Smooth muscle cell (in vitro differentiated cells): Measurements from ENCODE around the gene TMEM18. TPM values are rescaled to one million over a fixed set of nuclear protein-coding genes. Genes with fewer than 3 reads are reported as not detected.

ENCODE experiments used
- DNase-seq: peaks from one replicate; lab custom pipeline; 2025; ENCODE audit not compliant: unreplicated experiment; lab: John Stamatoyannopoulos, UW
- H2AFZ ChIP-seq: fragments of 200-600 bp; sonication (generic); 2 replicates; pipeline ENCODE4 v1.6.0; 2016; ENCODE audit warnings: antibody characterized with exemption, low read depth, mild to moderate bottlenecking
- H3F3A ChIP-seq: fragments of 200-600 bp; sonication (generic); 2 replicates; pipeline ENCODE4 v1.6.0; 2017; ENCODE audit warnings: antibody characterized with exemption, low read depth
- H3K27ac ChIP-seq: fragments of 200-600 bp; sonication (generic); 2 replicates; pipeline ENCODE4 v1.5.1; 2016; ENCODE audit warnings: low read depth, mild to moderate bottlenecking
- H3K27me3 ChIP-seq: fragments of 200-600 bp; sonication (generic); 2 replicates; pipeline ENCODE4 v1.6.1; 2016; ENCODE audit warnings: low read depth, mild to moderate bottlenecking
- H3K36me3 ChIP-seq: fragments of 200-600 bp; sonication (generic); 2 replicates; pipeline ENCODE4 v1.5.1; 2016; ENCODE audit warnings: low read depth
- H3K4me1 ChIP-seq: fragments of 200-600 bp; sonication (generic); 2 replicates; pipeline ENCODE4 v1.5.1; 2016; ENCODE audit warnings: low read depth
- H3K4me2 ChIP-seq: fragments of 200-600 bp; sonication (generic); 2 replicates; pipeline ENCODE4 v1.6.0; 2016; ENCODE audit warnings: mild to moderate bottlenecking
- H3K4me3 ChIP-seq: fragments of 200-600 bp; sonication (generic); 2 replicates; pipeline ENCODE4 v1.5.1; 2016; ENCODE audit warnings: mild to moderate bottlenecking
- H3K79me2 ChIP-seq: fragments of 200-600 bp; sonication (generic); 2 replicates; pipeline ENCODE4 v1.6.0; 2016; ENCODE audit warnings: low read depth, mild to moderate bottlenecking
- H3K9ac ChIP-seq: fragments of 200-600 bp; sonication (generic); 2 replicates; pipeline ENCODE4 v1.6.0; 2016; ENCODE audit warnings: low read depth
- H3K9me3 ChIP-seq: fragments of 200-600 bp; sonication (generic); replicated peaks from 2 replicates; pipeline ENCODE4 v1.5.1; 2016; ENCODE audit warnings: low read depth
- H4K20me1 ChIP-seq: fragments of 200-600 bp; sonication (generic); 2 replicates; pipeline ENCODE4 v1.6.0; 2016; ENCODE audit warnings: low read depth
- WGBS: methylation state at CpG from one replicate; pipeline ENCODE4 v1.1.7; 2016; ENCODE audit warnings: low lambda C conversion rate; 5-methylcytosine and 5-hydroxymethylcytosine counted together
- polyA plus RNA-seq: library from polyadenylated mRNA; unstranded; fragments of >200 nt; fragmentation: Nextera tagmentation; extraction: Ambion mirVana; gene quantifications from 2 replicates; pipeline ENCODE4 v1.2.1, GENCODE V29; 2016
- total RNA-seq: library from RNA; depleted of rRNA; stranded (reverse); fragments of >200 nt; gene quantifications from 2 replicates; pipeline ENCODE4 v1.2.3, GENCODE V29; 2014
- TF ChIP-seq, protein P1 (sequence below): fragments of 200-600 bp; sonication (generic); IDR thresholded peaks from 2 replicates; pipeline ENCODE4 v1.5.1; 2017; ENCODE audit warnings: borderline replicate concordance, mild to moderate bottlenecking, antibody characterized with exemption; ENCODE audit not compliant: insufficient read depth, poor library complexity, severe bottlenecking

TMEM18 gene
- total and polyA plus RNA-seq, 2 experiments from 2014 or later: 18.3 to 29.1 TPM

GRCh38 chr2:639703-640102 lies 37.5 kb downstream of the TMEM18 start:
- Histone ChIP-seq H3K4me3 (no peak overlapping the region), H4K20me1 (no peaks in the 10 kb centered on the region), H3K36me3 (no peaks in the 10 kb centered on the region), H3K4me2 (no peak overlapping the region), H3F3A (no peaks in the 10 kb centered on the region), H3K9me3 (no peaks in the 10 kb centered on the region), H3K4me1 (no peaks in the 10 kb centered on the region), H3K79me2 (no peaks in the 10 kb centered on the region), H2AFZ (no peak overlapping the region), H3K27ac (no peak overlapping the region), H3K27me3 (no peaks in the 10 kb centered on the region), H3K9ac (no peak overlapping the region)
- 90% methylated on average over 6 of the region's 6 CpGs for WGBS
- no peak for DNase-seq
- TF ChIP-seq, protein P1, sequence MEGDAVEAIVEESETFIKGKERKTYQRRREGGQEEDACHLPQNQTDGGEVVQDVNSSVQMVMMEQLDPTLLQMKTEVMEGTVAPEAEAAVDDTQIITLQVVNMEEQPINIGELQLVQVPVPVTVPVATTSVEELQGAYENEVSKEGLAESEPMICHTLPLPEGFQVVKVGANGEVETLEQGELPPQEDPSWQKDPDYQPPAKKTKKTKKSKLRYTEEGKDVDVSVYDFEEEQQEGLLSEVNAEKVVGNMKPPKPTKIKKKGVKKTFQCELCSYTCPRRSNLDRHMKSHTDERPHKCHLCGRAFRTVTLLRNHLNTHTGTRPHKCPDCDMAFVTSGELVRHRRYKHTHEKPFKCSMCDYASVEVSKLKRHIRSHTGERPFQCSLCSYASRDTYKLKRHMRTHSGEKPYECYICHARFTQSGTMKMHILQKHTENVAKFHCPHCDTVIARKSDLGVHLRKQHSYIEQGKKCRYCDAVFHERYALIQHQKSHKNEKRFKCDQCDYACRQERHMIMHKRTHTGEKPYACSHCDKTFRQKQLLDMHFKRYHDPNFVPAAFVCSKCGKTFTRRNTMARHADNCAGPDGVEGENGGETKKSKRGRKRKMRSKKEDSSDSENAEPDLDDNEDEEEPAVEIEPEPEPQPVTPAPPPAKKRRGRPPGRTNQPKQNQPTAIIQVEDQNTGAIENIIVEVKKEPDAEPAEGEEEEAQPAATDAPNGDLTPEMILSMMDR: no peak

DNA sequence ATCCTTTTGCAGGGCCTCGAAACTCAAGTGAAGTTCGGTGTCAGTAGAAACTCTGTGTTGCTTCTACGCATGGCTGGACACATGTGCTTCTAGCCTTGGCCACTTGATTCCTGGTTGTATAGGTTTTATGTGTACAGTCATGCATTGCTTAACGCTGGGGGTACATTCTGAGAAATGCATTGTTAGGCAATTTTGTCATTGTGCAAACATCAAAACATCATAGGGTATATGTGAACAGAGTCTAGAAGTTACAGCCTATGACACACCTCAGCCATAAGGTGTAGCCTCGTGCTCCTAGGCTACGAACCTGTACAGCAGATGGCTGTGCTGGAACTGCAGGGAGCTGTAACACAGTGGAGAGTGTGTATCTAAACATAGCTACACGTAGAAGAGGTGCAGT lies 39.4 kb downstream of the TMEM18 start:
- no peaks in the 10 kb centered on the region for H3K36me3 ChIP-seq
- TF ChIP-seq, protein P1: no peak
- no peak overlapping the region for H3K9ac ChIP-seq
- H4K20me1 ChIP-seq: no peaks in the 10 kb centered on the region
- H2AFZ ChIP-seq: no peak overlapping the region
- no peaks in the 10 kb centered on the region for H3K4me1 ChIP-seq
- no peak overlapping the region for H3K4me3 ChIP-seq
- no peaks in the 10 kb centered on the region for H3F3A ChIP-seq
- DNase-seq: no peak
- no peaks in the 10 kb centered on the region for H3K9me3 ChIP-seq
- 72% methylated on average over 7 of the region's 7 CpGs for WGBS
- no peak overlapping the region for H3K27ac ChIP-seq
- no peak overlapping the region for H3K4me2 ChIP-seq
- H3K27me3 ChIP-seq: no peaks in the 10 kb centered on the region
- H3K79me2 ChIP-seq: no peaks in the 10 kb centered on the region

- 75% methylated on average over 16 of the region's 16 CpGs for WGBS
- Histone ChIP-seq H3K9me3 (no peaks in the 10 kb centered on the region), H3K4me1 (no peaks in the 10 kb centered on the region), H4K20me1 (no peaks in the 10 kb centered on the region), H3K9ac (no peak overlapping the region), H3K36me3 (no peaks in the 10 kb centered on the region), H2AFZ (peak overlapping the region; percentile 3), H3F3A (no peaks in the 10 kb centered on the region), H3K79me2 (no peaks in the 10 kb centered on the region), H3K27ac (no peak overlapping the region), H3K4me3 (no peak overlapping the region), H3K4me2 (no peak overlapping the region), H3K27me3 (no peaks in the 10 kb centered on the region)
- DNase-seq: no peak
- TF ChIP-seq, protein P1: no peak
Observed at GRCh38 chr2:637406-637776, 39.8 kb downstream of the TMEM18 start.

DNA sequence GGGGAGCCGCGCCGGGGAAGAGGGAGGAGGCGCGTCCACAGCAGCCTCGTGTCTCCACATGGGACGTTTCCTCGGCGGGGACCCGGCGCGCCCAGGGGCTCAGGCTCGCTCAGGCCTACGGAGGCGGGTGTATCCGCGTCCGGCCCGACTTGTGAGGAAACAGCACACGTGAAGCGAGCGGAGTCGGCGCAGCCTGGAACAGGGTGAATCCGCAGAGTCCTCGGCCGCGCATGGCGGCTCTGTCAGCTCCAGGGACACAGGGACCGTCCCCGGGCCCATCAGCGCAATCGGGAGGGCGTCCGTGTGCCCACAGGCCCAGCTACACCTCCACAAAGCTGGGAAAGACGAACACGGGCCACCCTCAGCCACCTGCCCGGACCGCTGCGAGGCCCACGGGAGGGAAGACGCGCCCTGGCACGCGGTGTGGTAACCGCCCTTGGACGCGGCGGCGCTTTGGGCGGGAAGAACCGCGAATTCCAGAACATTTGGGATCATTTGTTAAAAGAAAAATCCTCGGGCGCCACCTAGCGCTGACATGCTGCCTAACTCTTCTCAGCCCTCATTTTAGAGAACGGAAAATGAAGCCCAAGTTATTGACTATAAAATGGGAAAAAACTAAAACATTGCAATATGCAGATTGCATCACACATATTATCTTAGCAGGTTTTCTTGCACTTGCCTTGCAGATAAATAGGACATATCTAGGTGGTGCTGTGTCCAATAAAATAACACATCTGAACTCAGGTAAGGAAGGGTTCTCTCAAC lies 40.4 kb downstream of the TMEM18 start:
- no peaks in the 10 kb centered on the region for H3K4me1 ChIP-seq
- no peak overlapping the region for H3K27ac ChIP-seq
- no peaks in the 10 kb centered on the region for H4K20me1 ChIP-seq
- no peak overlapping the region for H3K4me3 ChIP-seq
- no peaks in the 10 kb centered on the region for H3K79me2 ChIP-seq
- no peaks in the 10 kb centered on the region for H3K9me3 ChIP-seq
- TF ChIP-seq, protein P1: peak; percentile 86
- no peak overlapping the region for H3K9ac ChIP-seq
- DNase-seq: no peak
- H3K27me3 ChIP-seq: no peaks in the 10 kb centered on the region
- no peaks in the 10 kb centered on the region for H3F3A ChIP-seq
- no peaks in the 10 kb centered on the region for H3K36me3 ChIP-seq
- WGBS: 62% methylated on average over 53 of the region's 57 CpGs
- peak overlapping the region; percentile 3 for H2AFZ ChIP-seq
- peak overlapping the region; percentile 39 for H3K4me2 ChIP-seq
